GM23338 (cell line): ENCODE measurements around the gene PTRH2. TPM values are rescaled to one million over a fixed set of nuclear protein-coding genes. Genes with fewer than 3 reads are reported as not detected.

Experiments
- ATAC-seq: fragments of 200-7000 bp; cut with Tn5 transposase; 3 replicates; pipeline ENCODE4 v1.9.1; 2020
- DNase-seq: peaks from one replicate; pipeline ENCODE4 v3.0.0-alpha.2; 2015; ENCODE audit warnings: low spot score
- H2AFZ ChIP-seq: fragments of 200-600 bp; sonication (generic); 2 replicates; pipeline ENCODE4 v1.8.0; 2016; ENCODE audit warnings: antibody characterized with exemption, mild to moderate bottlenecking, moderate library complexity
- H3F3A ChIP-seq: fragments of 200-600 bp; sonication (generic); replicated peaks from 2 replicates; pipeline ENCODE4 v1.8.0; 2017; ENCODE audit warnings: antibody characterized with exemption, mixed run types, low read depth
- H3K27ac ChIP-seq: fragments of 200-600 bp; sonication (generic); 2 replicates; pipeline ENCODE4 v1.6.1; 2016; ENCODE audit warnings: low read depth
- H3K27me3 ChIP-seq: fragments of 200-600 bp; sonication (generic); 2 replicates; pipeline ENCODE4 v1.8.0; 2016; ENCODE audit warnings: mild to moderate bottlenecking, mixed run types, moderate library complexity; ENCODE audit not compliant: insufficient read depth
- H3K36me3 ChIP-seq: fragments of 200-600 bp; sonication (generic); 2 replicates; pipeline ENCODE4 v1.8.0; 2016; ENCODE audit warnings: mild to moderate bottlenecking; ENCODE audit not compliant: insufficient read depth
- H3K4me1 ChIP-seq: fragments of 200-600 bp; sonication (generic); 2 replicates; pipeline ENCODE4 v1.8.0; 2016; ENCODE audit warnings: mild to moderate bottlenecking, moderate library complexity; ENCODE audit not compliant: insufficient read depth
- H3K4me2 ChIP-seq: fragments of 200-600 bp; sonication (generic); 2 replicates; pipeline ENCODE4 v1.7.1; 2017; ENCODE audit warnings: mixed run types
- H3K4me3 ChIP-seq: fragments of 200-600 bp; sonication (generic); 2 replicates; pipeline ENCODE4 v1.6.1; 2016; ENCODE audit warnings: mixed run types
- H3K79me2 ChIP-seq: fragments of 200-600 bp; sonication (generic); replicated peaks from 2 replicates; pipeline ENCODE4 v1.8.0; 2017; ENCODE audit warnings: mild to moderate bottlenecking; ENCODE audit not compliant: insufficient read depth
- H3K9me2 ChIP-seq: fragments of 200-600 bp; sonication (generic); 2 replicates; pipeline ENCODE4 v1.8.0; 2017; ENCODE audit not compliant: insufficient read depth
- H4K20me1 ChIP-seq: fragments of 200-600 bp; sonication (generic); replicated peaks from 2 replicates; pipeline ENCODE4 v1.8.0; 2017; ENCODE audit warnings: mild to moderate bottlenecking; ENCODE audit not compliant: insufficient read depth
- H3K27ac Mint-ChIP-seq: 2 replicates; pipeline ENCODE4 v1.8.0; 2020; ENCODE audit warnings: inconsistent platforms, mild to moderate bottlenecking, moderate library complexity, mixed read lengths
- H3K27me3 Mint-ChIP-seq: 3 replicates; pipeline ENCODE4 v1.8.0; 2022; ENCODE audit warnings: low read depth, mild to moderate bottlenecking, moderate library complexity, mixed read lengths, inconsistent platforms; ENCODE audit not compliant: insufficient read depth, poor library complexity
- H3K36me3 Mint-ChIP-seq: 3 replicates; pipeline ENCODE4 v1.8.0; 2021; ENCODE audit warnings: low read depth, mild to moderate bottlenecking, inconsistent platforms, moderate library complexity, mixed read lengths
- H3K4me1 Mint-ChIP-seq: 3 replicates; pipeline ENCODE4 v1.8.0; 2020; ENCODE audit warnings: mild to moderate bottlenecking, inconsistent platforms, mixed read lengths
- H3K4me3 Mint-ChIP-seq: 3 replicates; pipeline ENCODE4 v1.8.0; 2021; ENCODE audit warnings: moderate library complexity, mild to moderate bottlenecking, inconsistent platforms, mixed read lengths
- H3K9me3 Mint-ChIP-seq: 3 replicates; pipeline ENCODE4 v1.8.0; 2020; ENCODE audit warnings: moderate library complexity, mild to moderate bottlenecking, inconsistent platforms, mixed read lengths
- ETS1 ChIP-seq: IDR thresholded peaks from 2 replicates; pipeline ENCODE4 v1.6.1; 2016; ENCODE audit warnings: antibody characterized with exemption
- EZH2 ChIP-seq: fragments of 200-600 bp; sonication (generic); IDR thresholded peaks from one replicate; pipeline ENCODE4 v1.8.0; 2017; ENCODE audit warnings: antibody characterized with exemption, mild to moderate bottlenecking, low read depth; ENCODE audit not compliant: unreplicated experiment
- EZH2phosphoT487 ChIP-seq: fragments of 200-600 bp; sonication (generic); IDR thresholded peaks from one replicate; pipeline ENCODE4 v1.8.1; 2018; ENCODE audit warnings: antibody characterized with exemption; ENCODE audit not compliant: unreplicated experiment
- JUNB ChIP-seq: IDR thresholded peaks from one replicate; pipeline ENCODE4 v1.6.1; 2016; ENCODE audit warnings: antibody characterized with exemption; ENCODE audit not compliant: unreplicated experiment
- REST ChIP-seq: IDR thresholded peaks from one replicate; pipeline ENCODE4 v1.6.1; 2018; ENCODE audit warnings: antibody characterized with exemption; ENCODE audit not compliant: unreplicated experiment
- STAT1 ChIP-seq: IDR thresholded peaks from one replicate; pipeline ENCODE4 v1.6.1; 2016; ENCODE audit warnings: antibody characterized with exemption; ENCODE audit not compliant: unreplicated experiment
- ZNF114 ChIP-seq: fragments of 250-450 bp; sonication (Bioruptor Pico); IDR thresholded peaks from 2 replicates; pipeline ENCODE4 v1.5.0; 2020; ENCODE audit warnings: mild to moderate bottlenecking, moderate library complexity
- polyA plus RNA-seq: library from polyadenylated mRNA; unstranded; fragments of >200 nt; fragmentation: Nextera tagmentation; extraction: Ambion mirVana; gene quantifications from 2 replicates; pipeline ENCODE4 v1.2.1, GENCODE V29; 2016
- total RNA-seq: library from RNA; depleted of rRNA; stranded (reverse); fragments of >200 nt; shearing (Covaris generic); gene quantifications from 2 replicates; pipeline ENCODE4 v1.2.3, GENCODE V29; 2014

PTRH2 gene
- total and polyA plus RNA-seq, 2 experiments from 2014 or later = 32.7 to 85.2 TPM

GRCh38 chr17:59725691-59726090 is 18.5 kb upstream of the PTRH2 start:
- no peaks in the 10 kb centered on the region for H3K9me3 Mint-ChIP-seq
- ATAC-seq = no peak
- H3F3A ChIP-seq = no peaks in the 10 kb centered on the region
- H3K4me1 Mint-ChIP-seq = peaks cover 9% of the 10 kb centered on the region; the same call in 2 of the 3 replicates
- no peak overlapping the region for H3K4me3 ChIP-seq
- H3K27me3 ChIP-seq = no peaks in the 10 kb centered on the region
- no peak overlapping the region for H2AFZ ChIP-seq
- peaks cover 51% of the 10 kb centered on the region for H3K79me2 ChIP-seq
- H3K4me2 ChIP-seq = no peak overlapping the region
- no peak overlapping the region for H3K27ac ChIP-seq
- no peak overlapping the region; the same call in 1 of the 2 replicates for H3K27ac Mint-ChIP-seq
- H3K9me2 ChIP-seq = no peaks in the 10 kb centered on the region
- H3K4me3 Mint-ChIP-seq = no peak overlapping the region
- no peaks in the 10 kb centered on the region for H3K36me3 ChIP-seq
- peaks cover 16% of the 10 kb centered on the region for H3K4me1 ChIP-seq
- H3K36me3 Mint-ChIP-seq = peaks cover 3% of the 10 kb centered on the region; the same call in 1 of the 3 replicates
- TF ChIP-seq EZH2 (no peak), REST (no peak)
- no peaks in the 10 kb centered on the region; the same call in 1 of the 2 replicates for H4K20me1 ChIP-seq
- H3K27me3 Mint-ChIP-seq = no peaks in the 10 kb centered on the region
- DNase-seq = no peak

GRCh38 chr17:59723607-59724006 is 16.4 kb upstream of the PTRH2 start:
- Mint-ChIP-seq H3K36me3 (peaks cover 3% of the 10 kb centered on the region; the same call in 1 of the 3 replicates), H3K27ac (peak overlapping the region; percentile 2), H3K27me3 (no peaks in the 10 kb centered on the region), H3K4me1 (peaks cover 9% of the 10 kb centered on the region; the same call in 2 of the 3 replicates), H3K9me3 (no peaks in the 10 kb centered on the region), H3K4me3 (no peak overlapping the region)
- DNase-seq (no peak), ATAC-seq (no peak)
- Histone ChIP-seq H3K4me1 (peaks cover 16% of the 10 kb centered on the region), H3K36me3 (no peaks in the 10 kb centered on the region), H4K20me1 (no peaks in the 10 kb centered on the region; the same call in 1 of the 2 replicates), H3F3A (no peaks in the 10 kb centered on the region), H3K9me2 (no peaks in the 10 kb centered on the region), H2AFZ (no peak overlapping the region), H3K4me3 (no peak overlapping the region), H3K27me3 (no peaks in the 10 kb centered on the region), H3K4me2 (no peak overlapping the region), H3K79me2 (peaks cover 62% of the 10 kb centered on the region), H3K27ac (no peak overlapping the region)
- TF ChIP-seq JUNB (no peak), ETS1 (no peak), STAT1 (no peak), EZH2phosphoT487 (no peak), ZNF114 (no peak)
